ENCODE measurements around the gene TNFAIP8L1. TPM values are rescaled to one million over a fixed set of nuclear protein-coding genes. Genes with fewer than 3 reads are reported as not detected.

TNFAIP8L1 gene
- total and polyA plus RNA-seq, 2 of the 8 experiments (the other 6 are each of a cell fraction or from before 2014, with no cell fraction given): 3.2 to 6.1 TPM

GRCh38 chr19:4602915-4603314 lies 36.4 kb upstream of the TNFAIP8L1 start:
- Histone ChIP-seq H3K27ac (ENCODE audit: low read depth, low read length) (no peak overlapping the region), H3K14ac (ENCODE audit: insufficient read length) (no peak overlapping the region), H3K56ac (replicated peaks; ENCODE audit: insufficient read length, low read depth, low read length) (no peak overlapping the region), H3K27me3 (replicated peaks in 1 of 4; ENCODE audit: control insufficient read depth in 3 of 4, extremely low read depth in 1 of 4, insufficient read depth in 3 of 4, low read length in 3 of 4) (peaks cover 3 to 9% (median 8%) of the 10 kb centered on the region in 4 experiments; a peak in 6 of 7 replicates), H2AK5ac (ENCODE audit: low read depth, low read length) (no peak overlapping the region), H3K36me3 (ENCODE audit: control insufficient read depth in 2 of 4, insufficient read depth in 4 of 4, low read length in 3 of 4) (no peaks in the 10 kb centered on the region), H3K23ac (ENCODE audit: insufficient read length) (no peak overlapping the region), H2BK5ac (ENCODE audit: low read depth, low read length) (no peak overlapping the region), H3K79me1 (ENCODE audit: low read depth, low read length) (no peaks in the 10 kb centered on the region), H3K4me1 (replicated peaks in 1 of 4; ENCODE audit: control insufficient read depth in 3 of 4, insufficient read depth in 4 of 4, low read length in 3 of 4) (peaks cover 0 to 3% (median 2%) of the 10 kb centered on the region in 4 experiments; a peak in 1 of 7 replicates), H2BK15ac (ENCODE audit: low read length) (no peak overlapping the region), H2BK20ac (ENCODE audit: low read length) (no peak overlapping the region), H4K8ac (ENCODE audit: extremely low read depth, insufficient read depth, low read length) (no peak overlapping the region), H3K9ac (replicated peaks in 1 of 4; ENCODE audit: extremely low read depth in 1 of 4, low read depth in 3 of 4, low read length in 3 of 4) (no peak overlapping the region), H3K4me3 (ENCODE audit: extremely low read depth in 1 of 4, insufficient read depth in 2 of 4, low read depth in 3 of 4, low read length in 4 of 4) (no peak overlapping the region), H4K91ac (replicated peaks; ENCODE audit: insufficient read length, low read length) (no peak overlapping the region), H3K23me2 (ENCODE audit: low read depth, low read length) (peaks cover 23% of the 10 kb centered on the region; the same call in 1 of the 2 replicates), H3K4me2 (ENCODE audit: insufficient read depth in 1 of 2, low read depth in 2 of 2, low read length in 2 of 2) (no peak overlapping the region), H4K20me1 (replicated peaks in 1 of 2; ENCODE audit: control insufficient read depth in 1 of 2, insufficient read depth in 2 of 2, low read length in 2 of 2) (peaks cover 0 to 7% of the 10 kb centered on the region in 2 experiments), H2BK120ac (replicated peaks; ENCODE audit: low read depth, low read length) (no peak overlapping the region), H2BK12ac (ENCODE audit: low read depth, low read length) (no peak overlapping the region), H3K79me2 (ENCODE audit: control insufficient read depth in 1 of 2, insufficient read depth in 2 of 2, low read length in 2 of 2) (no peaks in the 10 kb centered on the region), H3K18ac (ENCODE audit: extremely low read depth, low read length) (no peak overlapping the region), H2AFZ (ENCODE audit: low read length) (no peak overlapping the region), H3K9me3 (ENCODE audit: insufficient read depth in 2 of 2, low read depth in 1 of 2, low read length in 1 of 2) (no peaks in the 10 kb centered on the region), H4K5ac (ENCODE audit: insufficient read length, low read depth, low read length) (no peak overlapping the region), H3K4ac (replicated peaks; ENCODE audit: insufficient read length, low read depth, low read length) (no peak overlapping the region)
- 100% methylated on average over 1 of the region's 1 CpG; no CpG with 5 or more reads in 1 of the 2 experiments for WGBS, 2 experiments (ENCODE audit: extremely low coverage in 1 of 2, insufficient coverage in 1 of 2, insufficient read length in 1 of 2, insufficient replicate concordance in 2 of 2, low coverage in 1 of 2, low lambda C conversion rate in 2 of 2, missing lambda C conversion rate in 1 of 2)
- ChIA-PET POLR2A (ENCODE audit: partially characterized antibody) (no interaction called here), CTCF (ENCODE audit: partially characterized antibody) (no interaction called here)
- FAIRE-seq: no peak
- DNase-seq (ENCODE audit: low read depth in 1 of 2, low spot score in 2 of 2): no peak
- TF ChIP-seq E2F6 (IDR thresholded peaks at IDR 0.05): no peak
- TF ChIP-seq CBX5 (IDR thresholded peaks at IDR 0.05; ENCODE audit: low read depth, low read length): no peak
- TF ChIP-seq TAF1 (IDR thresholded peaks at IDR 0.05; ENCODE audit: low read depth, low read length): no peak
- no peak for TF ChIP-seq GABPA (IDR thresholded peaks at IDR 0.05; ENCODE audit: borderline replicate concordance, insufficient read depth, low read length)
- no peak for TF ChIP-seq JUND (IDR thresholded peaks at IDR 0.05; ENCODE audit: low read length)
- no peak for TF ChIP-seq EGR1 (IDR thresholded peaks at IDR 0.05; ENCODE audit: borderline replicate concordance, low read depth, low read length)
